Measurements from ENCODE around the gene GLI1.
A peak's percentile ranks its signal among the peaks of the same experiment; 100 is the strongest.

Gene GLI1

DNA sequence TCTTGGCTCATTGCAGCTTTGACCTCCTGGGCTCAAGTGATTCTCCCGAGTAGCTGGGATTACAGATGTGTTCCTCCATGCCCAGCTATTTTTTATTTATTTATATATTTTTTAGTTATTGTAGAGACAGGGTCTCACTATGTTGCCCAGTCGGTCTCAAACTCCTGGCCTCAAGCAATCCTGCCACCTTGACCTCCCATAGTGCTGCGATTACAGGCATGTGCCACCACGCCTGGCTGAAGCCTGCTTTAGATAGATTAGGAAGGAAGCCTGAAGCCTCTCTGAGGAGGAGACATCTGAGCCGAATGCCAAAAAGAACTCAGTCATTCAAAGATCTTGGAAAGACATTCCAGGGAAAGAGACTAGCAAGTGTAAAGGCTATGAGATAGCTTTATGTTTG, 14.8 kb upstream of the GLI1 start:
- H2AFZ ChIP-seq (ENCODE audit: low read depth, low read length): peak overlapping the region; percentile 17; the same call in 1 of the 2 replicates
- ATAC-seq (ENCODE audit: insufficient read depth, low read depth) (no peak), DNase-seq (no peak)
- H3K79me2 ChIP-seq (ENCODE audit: insufficient read depth, low read length): no peaks in the 10 kb centered on the region
- H3K9me3 ChIP-seq (ENCODE audit: insufficient read depth, low read length, severe bottlenecking): no peaks in the 10 kb centered on the region
- H4K20me1 ChIP-seq (ENCODE audit: insufficient read depth, low read length): no peaks in the 10 kb centered on the region
- no peaks in the 10 kb centered on the region for H3K36me3 ChIP-seq (ENCODE audit: insufficient read depth, low read length)
- H3K4me1 ChIP-seq (ENCODE audit: insufficient read depth, low read length): no peaks in the 10 kb centered on the region
- H3K27me3 ChIP-seq (ENCODE audit: insufficient read depth, low read length, poor library complexity): no peaks in the 10 kb centered on the region
- no peak overlapping the region for H3K9ac ChIP-seq (ENCODE audit: low read depth, low read length)
- no peak overlapping the region for H3K27ac ChIP-seq (ENCODE audit: low read length)
- no peak overlapping the region for H3K4me3 ChIP-seq (ENCODE audit: low read depth in 1 of 2, low read length in 2 of 2)
- no peak overlapping the region for H3K4me2 ChIP-seq (ENCODE audit: insufficient read depth, low read length)
- TF ChIP-seq, protein P1, sequence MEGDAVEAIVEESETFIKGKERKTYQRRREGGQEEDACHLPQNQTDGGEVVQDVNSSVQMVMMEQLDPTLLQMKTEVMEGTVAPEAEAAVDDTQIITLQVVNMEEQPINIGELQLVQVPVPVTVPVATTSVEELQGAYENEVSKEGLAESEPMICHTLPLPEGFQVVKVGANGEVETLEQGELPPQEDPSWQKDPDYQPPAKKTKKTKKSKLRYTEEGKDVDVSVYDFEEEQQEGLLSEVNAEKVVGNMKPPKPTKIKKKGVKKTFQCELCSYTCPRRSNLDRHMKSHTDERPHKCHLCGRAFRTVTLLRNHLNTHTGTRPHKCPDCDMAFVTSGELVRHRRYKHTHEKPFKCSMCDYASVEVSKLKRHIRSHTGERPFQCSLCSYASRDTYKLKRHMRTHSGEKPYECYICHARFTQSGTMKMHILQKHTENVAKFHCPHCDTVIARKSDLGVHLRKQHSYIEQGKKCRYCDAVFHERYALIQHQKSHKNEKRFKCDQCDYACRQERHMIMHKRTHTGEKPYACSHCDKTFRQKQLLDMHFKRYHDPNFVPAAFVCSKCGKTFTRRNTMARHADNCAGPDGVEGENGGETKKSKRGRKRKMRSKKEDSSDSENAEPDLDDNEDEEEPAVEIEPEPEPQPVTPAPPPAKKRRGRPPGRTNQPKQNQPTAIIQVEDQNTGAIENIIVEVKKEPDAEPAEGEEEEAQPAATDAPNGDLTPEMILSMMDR (IDR thresholded peaks at IDR 0.05; ENCODE audit: borderline replicate concordance, extremely low read depth, low read length, poor library complexity, severe bottlenecking): no peak
- TF ChIP-seq EZH2 (IDR thresholded peaks at IDR 0.05; ENCODE audit: borderline replicate concordance, low read depth, low read length, severe bottlenecking): no peak

DNA sequence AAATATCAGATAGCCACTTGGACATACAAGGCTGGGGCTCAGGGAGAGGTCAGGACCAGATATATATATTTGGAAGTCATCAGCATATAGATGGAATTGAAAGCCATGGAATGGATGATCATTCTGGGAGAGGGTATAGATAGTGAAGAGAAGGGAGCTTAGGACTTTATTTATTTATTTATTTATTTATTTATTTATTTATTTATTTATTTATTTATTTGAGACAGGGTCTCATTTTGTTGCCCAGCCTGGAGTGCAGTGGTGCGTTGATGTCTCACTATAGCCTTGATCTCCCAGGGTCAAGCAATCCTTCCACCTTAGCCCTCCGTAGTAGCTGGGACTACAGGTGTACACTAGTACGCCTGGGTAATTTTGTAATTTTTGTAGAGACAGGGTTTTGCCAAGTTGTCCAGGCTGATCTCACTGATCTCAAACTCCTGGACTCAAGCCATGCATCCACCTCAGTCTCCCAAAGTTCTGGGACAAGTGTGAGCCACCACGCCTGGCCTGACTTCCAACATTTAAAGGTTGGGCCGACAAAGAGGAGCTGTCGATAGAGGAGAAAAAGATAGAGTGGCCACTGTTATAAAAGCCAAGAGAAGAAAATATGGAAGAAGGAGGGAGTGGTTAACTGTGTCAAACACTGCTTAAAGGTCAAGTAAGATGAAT, 13.2 kb upstream of the GLI1 start:
- ATAC-seq (ENCODE audit: insufficient read depth, low read depth) (no peak), DNase-seq (no peak)
- Histone ChIP-seq H2AFZ (ENCODE audit: low read depth, low read length) (no peak overlapping the region), H3K36me3 (ENCODE audit: insufficient read depth, low read length) (no peaks in the 10 kb centered on the region), H3K27ac (ENCODE audit: low read length) (no peak overlapping the region), H3K9ac (ENCODE audit: low read depth, low read length) (no peak overlapping the region), H3K9me3 (ENCODE audit: insufficient read depth, low read length, severe bottlenecking) (no peaks in the 10 kb centered on the region), H3K79me2 (ENCODE audit: insufficient read depth, low read length) (no peaks in the 10 kb centered on the region), H4K20me1 (ENCODE audit: insufficient read depth, low read length) (no peaks in the 10 kb centered on the region), H3K27me3 (ENCODE audit: insufficient read depth, low read length, poor library complexity) (no peaks in the 10 kb centered on the region), H3K4me2 (ENCODE audit: insufficient read depth, low read length) (no peak overlapping the region), H3K4me3 (ENCODE audit: low read depth in 1 of 2, low read length in 2 of 2) (no peak overlapping the region), H3K4me1 (ENCODE audit: insufficient read depth, low read length) (no peaks in the 10 kb centered on the region)
- no peak for TF ChIP-seq EZH2 (IDR thresholded peaks at IDR 0.05; ENCODE audit: borderline replicate concordance, low read depth, low read length, severe bottlenecking)
- TF ChIP-seq, protein P1 (IDR thresholded peaks at IDR 0.05; ENCODE audit: borderline replicate concordance, extremely low read depth, low read length, poor library complexity, severe bottlenecking): no peak

DNA sequence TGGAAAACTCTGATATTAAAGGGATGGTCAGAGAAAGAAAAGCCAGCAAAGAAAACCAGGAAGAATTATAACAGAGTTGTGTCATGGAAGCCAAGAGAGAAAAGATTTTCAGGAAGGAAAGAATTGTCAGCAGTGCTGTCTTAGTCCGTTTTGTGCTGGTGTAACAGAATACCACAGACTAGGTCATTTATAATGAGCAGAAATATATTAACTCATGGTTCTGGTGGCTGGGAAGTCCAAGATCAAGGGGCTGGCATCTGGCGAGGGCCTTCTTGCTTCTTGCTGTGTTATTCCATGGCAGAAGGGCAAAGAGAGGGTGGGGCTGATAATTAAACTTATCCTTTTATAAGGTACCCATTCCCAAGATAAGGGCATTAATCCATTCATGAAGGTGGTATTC, 10.9 kb upstream of the GLI1 start:
- no peaks in the 10 kb centered on the region for H3K9me3 ChIP-seq (ENCODE audit: insufficient read depth, low read length, severe bottlenecking)
- H3K27ac ChIP-seq (ENCODE audit: low read length): no peak overlapping the region

More for the DNA sequence above, 10.9 kb upstream of the GLI1 start:
- TF ChIP-seq, protein P1 (IDR thresholded peaks at IDR 0.05; ENCODE audit: borderline replicate concordance, extremely low read depth, low read length, poor library complexity, severe bottlenecking): no peak
- no peak for TF ChIP-seq EZH2 (IDR thresholded peaks at IDR 0.05; ENCODE audit: borderline replicate concordance, low read depth, low read length, severe bottlenecking)
- no peak for ATAC-seq (ENCODE audit: insufficient read depth, low read depth)
- H3K36me3 ChIP-seq (ENCODE audit: insufficient read depth, low read length): no peaks in the 10 kb centered on the region
- H4K20me1 ChIP-seq (ENCODE audit: insufficient read depth, low read length): no peaks in the 10 kb centered on the region
- no peak overlapping the region for H2AFZ ChIP-seq (ENCODE audit: low read depth, low read length)
- no peak overlapping the region for H3K4me3 ChIP-seq (ENCODE audit: low read depth in 1 of 2, low read length in 2 of 2)
- H3K9ac ChIP-seq (ENCODE audit: low read depth, low read length): no peak overlapping the region
- no peak for DNase-seq
- no peaks in the 10 kb centered on the region for H3K27me3 ChIP-seq (ENCODE audit: insufficient read depth, low read length, poor library complexity)
- H3K4me1 ChIP-seq (ENCODE audit: insufficient read depth, low read length): no peaks in the 10 kb centered on the region
- H3K4me2 ChIP-seq (ENCODE audit: insufficient read depth, low read length): no peak overlapping the region
- H3K79me2 ChIP-seq (ENCODE audit: insufficient read depth, low read length): no peaks in the 10 kb centered on the region
